22Rv1 (cell line): ENCODE data around the gene RAP1A.

Source experiments
- ZFX ChIP-seq: fragments of 450-650 bp; IDR thresholded peaks from 2 replicates; pipeline ENCODE4 v1.6.1; 2017; ENCODE audit warnings: antibody characterized with exemption, borderline replicate concordance
- TF ChIP-seq, protein P1 (sequence below): fragments of 450-650 bp; IDR thresholded peaks from 2 replicates; pipeline ENCODE4 v1.5.1; 2017; ENCODE audit warnings: mild to moderate bottlenecking

GRCh38 chr1:111619635-111620440, at the start of gene RAP1A:
- TF ChIP-seq, protein P1, sequence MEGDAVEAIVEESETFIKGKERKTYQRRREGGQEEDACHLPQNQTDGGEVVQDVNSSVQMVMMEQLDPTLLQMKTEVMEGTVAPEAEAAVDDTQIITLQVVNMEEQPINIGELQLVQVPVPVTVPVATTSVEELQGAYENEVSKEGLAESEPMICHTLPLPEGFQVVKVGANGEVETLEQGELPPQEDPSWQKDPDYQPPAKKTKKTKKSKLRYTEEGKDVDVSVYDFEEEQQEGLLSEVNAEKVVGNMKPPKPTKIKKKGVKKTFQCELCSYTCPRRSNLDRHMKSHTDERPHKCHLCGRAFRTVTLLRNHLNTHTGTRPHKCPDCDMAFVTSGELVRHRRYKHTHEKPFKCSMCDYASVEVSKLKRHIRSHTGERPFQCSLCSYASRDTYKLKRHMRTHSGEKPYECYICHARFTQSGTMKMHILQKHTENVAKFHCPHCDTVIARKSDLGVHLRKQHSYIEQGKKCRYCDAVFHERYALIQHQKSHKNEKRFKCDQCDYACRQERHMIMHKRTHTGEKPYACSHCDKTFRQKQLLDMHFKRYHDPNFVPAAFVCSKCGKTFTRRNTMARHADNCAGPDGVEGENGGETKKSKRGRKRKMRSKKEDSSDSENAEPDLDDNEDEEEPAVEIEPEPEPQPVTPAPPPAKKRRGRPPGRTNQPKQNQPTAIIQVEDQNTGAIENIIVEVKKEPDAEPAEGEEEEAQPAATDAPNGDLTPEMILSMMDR = no peak
- TF ChIP-seq ZFX = no peak
